Activated CD4-positive, alpha-beta T cell treated with anti-CD3 and anti-CD28 coated beads, Interleukin-2, amount 10 ng/mL, durations not matched to agents 7 days and 5 days (primary cell): ENCODE measurements around the gene MRGPRE. TPM values are rescaled to one million over a fixed set of nuclear protein-coding genes. Genes with fewer than 3 reads are reported as not detected.

Experiments used
- CTCF ChIA-PET: fragments of 350-600 bp; sonication (Branson Sonifier 250); formaldehyde crosslinking; loops from one replicate; lab custom pipeline; 2021; ENCODE audit warnings: antibody characterized with exemption; lab: Charles Lee
- POLR2A ChIA-PET: fragments of 350-600 bp; sonication (Branson Sonifier 250); formaldehyde crosslinking; loops from one replicate; lab custom pipeline; 2021; ENCODE audit warnings: antibody characterized with exemption; lab: Charles Lee
- DNase-seq: peaks from one replicate; pipeline ENCODE4 v3.0.0-alpha.2; 2020
- H3K27ac Mint-ChIP-seq: one replicate; pipeline ENCODE4 v1.8.0; 2021; ENCODE audit warnings: mild to moderate bottlenecking, moderate library complexity, mixed read lengths
- H3K27me3 Mint-ChIP-seq: one replicate; pipeline ENCODE4 v1.8.0; 2021; ENCODE audit warnings: mixed read lengths
- H3K36me3 Mint-ChIP-seq: one replicate; pipeline ENCODE4 v1.8.0; 2021; ENCODE audit warnings: low read depth, mixed read lengths
- H3K4me1 Mint-ChIP-seq: one replicate; pipeline ENCODE4 v1.8.0; 2021; ENCODE audit warnings: mixed read lengths
- H3K4me3 Mint-ChIP-seq: one replicate; pipeline ENCODE4 v1.8.0; 2021; ENCODE audit warnings: mild to moderate bottlenecking, moderate library complexity, mixed read lengths
- H3K9me3 Mint-ChIP-seq: one replicate; pipeline ENCODE4 v1.8.0; 2021; ENCODE audit warnings: mixed read lengths
- total RNA-seq, 2 experiments: library from RNA; stranded (reverse); gene quantifications; one replicate each; pipeline ENCODE4 v1.2.3, GENCODE V29; 2021

The MRGPRE gene
- total RNA-seq, 2 experiments from 2014 or later, result not detected

DNA sequence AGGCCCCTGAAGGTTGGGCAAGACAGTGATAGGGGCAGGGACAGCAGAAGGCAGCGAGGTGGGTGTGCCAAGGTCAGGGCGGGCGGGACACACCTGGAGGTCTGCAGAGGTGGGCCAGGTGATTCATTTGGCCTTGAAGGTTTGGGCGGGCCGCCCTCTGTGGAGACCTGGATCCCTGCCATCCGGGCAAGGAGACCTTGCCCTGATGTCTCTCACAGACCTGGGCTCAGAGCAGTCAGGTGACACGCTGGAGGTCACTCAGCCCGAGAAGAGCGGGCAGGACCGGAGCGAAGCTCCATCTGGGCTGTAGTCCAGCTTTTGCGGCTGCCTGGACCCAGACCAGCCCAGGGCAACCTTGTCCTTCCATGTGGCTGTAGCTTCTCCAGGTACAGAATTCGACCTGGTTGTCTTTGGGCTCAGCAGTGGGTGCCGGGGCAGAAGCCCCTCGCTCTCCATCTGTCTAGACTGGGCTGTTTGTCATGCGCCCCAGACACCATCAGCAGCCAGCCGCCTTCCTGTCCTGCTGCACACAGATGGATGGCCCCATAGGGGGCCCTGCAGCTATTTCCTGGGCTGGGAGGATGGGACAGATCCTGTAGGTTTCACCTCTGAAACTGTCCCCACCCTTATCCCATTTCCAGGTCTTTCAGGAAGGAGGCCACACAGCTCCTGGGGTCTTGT is 16.7 kb downstream of the MRGPRE start:
- POLR2A ChIA-PET, result no interaction called here

DNA sequence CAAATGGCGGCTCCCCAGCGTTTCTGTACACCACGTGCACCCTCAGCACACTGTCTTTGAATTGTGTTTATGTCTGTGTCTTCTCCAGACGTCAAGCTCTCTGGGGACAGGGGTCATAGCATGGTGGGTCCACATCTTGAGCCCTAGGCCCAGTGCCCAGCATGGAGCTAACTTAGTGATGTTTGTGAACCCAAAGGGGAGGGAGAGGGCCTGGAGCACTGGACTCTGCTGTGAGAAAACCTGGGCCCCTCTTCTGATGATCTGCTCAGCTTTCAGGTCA is 17.9 kb downstream of the MRGPRE start:
- Mint-ChIP-seq H3K27me3 (peaks cover 21% of the 10 kb centered on the region), H3K4me3 (no peak overlapping the region), H3K4me1 (peaks cover 6% of the 10 kb centered on the region), H3K36me3 (no peaks in the 10 kb centered on the region), H3K9me3 (peaks cover 3% of the 10 kb centered on the region), H3K27ac (no peak overlapping the region)
- ChIA-PET POLR2A (no interaction called here), CTCF (interaction anchor here (0.9 kb wide), 1 partner anchor 123 kb away, joined by 3 read pairs; no protein-coding TSS in a partner anchor)
- no peak for DNase-seq

More for the DNA sequence above, 16.7 kb downstream of the MRGPRE start:
- peaks cover 22% of the 10 kb centered on the region for H3K27me3 Mint-ChIP-seq
- CTCF ChIA-PET, result no interaction called here
- peaks cover 3% of the 10 kb centered on the region for H3K9me3 Mint-ChIP-seq
- peak overlapping the region; percentile 22 for H3K27ac Mint-ChIP-seq
- H3K36me3 Mint-ChIP-seq, result no peaks in the 10 kb centered on the region
- peaks cover 6% of the 10 kb centered on the region for H3K4me1 Mint-ChIP-seq
- H3K4me3 Mint-ChIP-seq, result no peak overlapping the region
- DNase-seq, result no peak

DNA sequence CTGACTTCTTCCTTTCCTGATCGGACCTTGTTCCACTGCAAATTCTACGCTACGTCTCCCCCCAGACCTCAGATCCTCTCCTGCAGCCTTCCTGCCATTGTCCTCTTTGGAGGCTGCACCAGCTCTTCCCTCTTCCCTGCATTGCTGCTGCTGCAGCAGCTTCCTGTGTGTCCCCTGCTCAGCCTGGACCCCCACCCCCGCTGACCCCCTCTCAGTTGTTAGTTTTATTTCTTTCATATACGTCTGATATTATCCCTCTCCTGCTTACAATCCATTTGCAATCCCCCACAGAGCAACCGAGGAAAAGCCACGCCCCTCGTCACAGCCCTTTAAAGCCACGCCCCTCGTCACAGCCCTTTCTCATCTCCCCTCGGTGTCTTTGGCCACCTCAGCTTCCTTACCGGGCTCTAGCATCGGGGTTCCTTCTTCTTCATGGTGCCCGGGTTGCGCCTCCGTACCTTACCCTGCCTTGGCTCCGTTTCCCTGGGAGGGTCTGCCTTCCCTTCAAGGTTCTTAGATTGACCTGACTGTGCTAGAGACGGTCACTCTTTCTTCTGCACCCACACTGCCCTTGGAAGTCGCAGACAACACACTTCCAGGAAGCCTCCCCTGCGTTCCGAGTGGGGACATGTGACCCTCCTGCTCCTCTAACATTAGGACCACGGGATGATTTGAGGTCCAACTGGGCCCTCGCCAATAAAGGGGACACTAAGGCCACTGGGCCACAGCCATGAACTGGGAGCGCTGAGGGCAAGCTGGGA is 18.4 kb downstream of the MRGPRE start:
- no peaks in the 10 kb centered on the region for H3K36me3 Mint-ChIP-seq
- no peak for DNase-seq
- POLR2A ChIA-PET, result no interaction called here

DNA sequence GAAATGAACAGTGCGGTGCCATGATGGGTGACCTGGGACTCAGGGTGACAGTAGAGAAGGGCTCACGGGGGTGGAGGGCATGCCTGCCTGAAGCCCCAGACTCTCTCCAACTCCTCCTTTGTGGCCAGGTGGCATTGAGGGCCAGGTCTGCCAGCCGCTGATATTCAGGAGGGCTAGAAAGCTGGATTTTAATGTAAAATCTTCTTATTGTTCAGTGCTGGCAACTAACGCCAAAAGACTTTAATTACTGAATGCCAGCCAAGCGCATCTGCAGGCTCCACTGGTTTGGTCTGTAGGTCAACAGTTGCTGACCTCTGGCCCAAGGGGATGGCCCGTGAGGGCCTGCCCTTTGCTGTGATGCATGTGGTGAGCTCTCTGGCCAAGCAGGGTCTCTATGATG is 23.9 kb downstream of the MRGPRE start:
- ChIA-PET CTCF (no interaction called here), POLR2A (no interaction called here)
- H3K4me3 Mint-ChIP-seq, result no peak overlapping the region
- no peaks in the 10 kb centered on the region for H3K4me1 Mint-ChIP-seq
- H3K27ac Mint-ChIP-seq, result no peak overlapping the region
- peaks cover 3% of the 10 kb centered on the region for H3K9me3 Mint-ChIP-seq
- peaks cover 17% of the 10 kb centered on the region for H3K27me3 Mint-ChIP-seq
- no peaks in the 10 kb centered on the region for H3K36me3 Mint-ChIP-seq
- DNase-seq, result no peak

More for the DNA sequence above, 18.4 kb downstream of the MRGPRE start:
- Mint-ChIP-seq H3K27me3 (peaks cover 21% of the 10 kb centered on the region), H3K4me3 (no peak overlapping the region), H3K9me3 (peaks cover 3% of the 10 kb centered on the region), H3K4me1 (peaks cover 6% of the 10 kb centered on the region), H3K27ac (no peak overlapping the region)
- CTCF ChIA-PET, result interaction anchor here (0.9 kb wide), 1 partner anchor 122 kb away, joined by 3 read pairs; no protein-coding TSS in a partner anchor

DNA sequence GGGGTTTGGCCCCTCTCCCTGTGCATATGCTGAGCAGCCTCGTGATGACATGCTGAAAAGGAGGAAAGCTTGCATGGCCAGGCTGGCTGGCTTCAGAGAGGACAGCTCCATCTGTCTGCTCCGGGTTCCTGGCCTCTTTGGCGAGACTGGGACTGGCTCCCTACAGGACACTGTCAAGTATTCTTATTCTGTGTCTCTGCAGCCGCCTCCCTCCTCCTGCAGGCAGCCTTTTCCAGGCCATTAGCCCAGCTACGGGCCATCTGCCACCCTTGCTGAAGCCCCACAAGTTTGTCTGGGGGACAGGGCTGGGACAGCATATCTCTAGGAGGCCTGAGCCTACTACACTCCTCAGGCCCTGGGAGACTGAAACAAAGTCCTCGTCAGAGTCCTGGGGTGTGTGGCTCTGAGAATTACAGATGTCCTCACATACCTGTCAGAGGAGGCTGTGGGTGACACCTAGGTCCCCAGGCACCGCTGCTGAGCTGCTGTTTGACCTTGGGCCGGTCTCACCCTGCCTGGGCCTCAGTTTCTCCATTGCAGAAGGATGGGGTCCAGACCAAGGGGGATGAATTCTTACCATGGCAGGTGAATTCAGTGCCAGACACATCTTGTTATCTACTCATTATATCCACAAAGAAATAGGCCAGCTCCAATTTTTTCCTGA is 24.6 kb downstream of the MRGPRE start:
- H3K27me3 Mint-ChIP-seq, result peaks cover 20% of the 10 kb centered on the region
- no peak for DNase-seq
- CTCF ChIA-PET, result interaction anchor here (0.9 kb wide), 1 partner anchor 320 kb away, joined by 3 read pairs; no protein-coding TSS in a partner anchor
- no peak overlapping the region for H3K27ac Mint-ChIP-seq
- no peak overlapping the region for H3K4me3 Mint-ChIP-seq
- no peaks in the 10 kb centered on the region for H3K4me1 Mint-ChIP-seq
- peaks cover 3% of the 10 kb centered on the region for H3K9me3 Mint-ChIP-seq
- no peaks in the 10 kb centered on the region for H3K36me3 Mint-ChIP-seq
- POLR2A ChIA-PET, result no interaction called here

DNA sequence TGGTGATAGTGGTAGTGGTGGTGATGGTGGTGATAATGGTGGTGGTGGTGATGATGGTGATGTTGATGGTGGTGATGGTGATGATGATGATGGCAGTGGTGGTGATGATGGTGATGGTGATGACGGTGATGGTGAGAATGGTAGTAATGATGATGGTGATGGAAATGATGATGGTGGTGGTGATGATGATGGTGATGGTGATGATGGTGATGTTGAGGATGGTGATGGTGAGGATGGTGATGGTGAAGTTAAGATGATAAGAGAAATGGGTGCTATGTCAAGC is 25.4 kb downstream of the MRGPRE start:
- Mint-ChIP-seq H3K36me3 (no peaks in the 10 kb centered on the region), H3K4me1 (no peaks in the 10 kb centered on the region), H3K9me3 (peaks cover 3% of the 10 kb centered on the region), H3K27ac (no peak overlapping the region), H3K4me3 (no peak overlapping the region), H3K27me3 (peaks cover 19% of the 10 kb centered on the region)
- ChIA-PET POLR2A (no interaction called here), CTCF (interaction anchor here (0.9 kb wide), 1 partner anchor 319 kb away, joined by 3 read pairs; no protein-coding TSS in a partner anchor)
- DNase-seq, result no peak

DNA sequence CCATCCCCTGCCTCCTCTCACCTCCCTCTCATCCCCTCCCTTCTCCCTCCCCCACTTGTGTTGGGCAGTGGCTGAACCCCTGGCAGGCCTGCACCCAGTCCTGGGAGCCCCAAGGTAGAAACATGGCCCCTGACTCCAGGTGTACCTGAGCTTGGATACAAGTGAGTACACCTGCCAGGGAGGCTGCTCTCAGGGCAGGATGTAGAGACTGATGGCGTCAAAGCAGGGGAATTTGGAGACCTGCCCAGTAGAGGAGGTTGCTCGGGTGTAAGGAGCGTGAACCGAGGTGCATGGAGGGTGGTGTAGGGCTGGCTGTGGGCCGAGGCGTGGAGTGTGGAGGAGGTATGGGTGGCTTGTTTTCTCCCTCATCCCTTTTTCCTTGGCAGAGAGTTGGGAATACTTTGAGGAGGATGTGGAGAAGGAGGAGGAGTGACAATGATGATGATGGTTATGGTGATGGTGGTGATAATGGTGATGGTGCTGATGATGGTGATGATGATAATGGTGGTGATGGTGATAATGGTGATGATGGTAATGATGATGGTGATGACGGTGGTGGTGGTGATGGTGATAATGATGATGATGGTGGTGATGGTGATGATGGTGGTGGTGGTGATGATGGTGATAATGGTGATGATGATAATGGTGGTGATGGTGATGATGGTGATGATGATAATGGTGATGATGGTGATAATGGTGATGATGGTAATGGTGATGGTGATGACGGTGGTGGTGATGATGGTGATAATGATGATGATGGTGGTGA is 25.9 kb downstream of the MRGPRE start:
- Mint-ChIP-seq H3K9me3 (no peaks in the 10 kb centered on the region), H3K27me3 (peaks cover 14% of the 10 kb centered on the region), H3K4me1 (no peaks in the 10 kb centered on the region), H3K36me3 (no peaks in the 10 kb centered on the region), H3K27ac (no peak overlapping the region), H3K4me3 (no peak overlapping the region)
- ChIA-PET POLR2A (no interaction called here), CTCF (interaction anchor here (0.9 kb wide), 1 partner anchor 318 kb away, joined by 3 read pairs; no protein-coding TSS in a partner anchor)
- no peak for DNase-seq

DNA sequence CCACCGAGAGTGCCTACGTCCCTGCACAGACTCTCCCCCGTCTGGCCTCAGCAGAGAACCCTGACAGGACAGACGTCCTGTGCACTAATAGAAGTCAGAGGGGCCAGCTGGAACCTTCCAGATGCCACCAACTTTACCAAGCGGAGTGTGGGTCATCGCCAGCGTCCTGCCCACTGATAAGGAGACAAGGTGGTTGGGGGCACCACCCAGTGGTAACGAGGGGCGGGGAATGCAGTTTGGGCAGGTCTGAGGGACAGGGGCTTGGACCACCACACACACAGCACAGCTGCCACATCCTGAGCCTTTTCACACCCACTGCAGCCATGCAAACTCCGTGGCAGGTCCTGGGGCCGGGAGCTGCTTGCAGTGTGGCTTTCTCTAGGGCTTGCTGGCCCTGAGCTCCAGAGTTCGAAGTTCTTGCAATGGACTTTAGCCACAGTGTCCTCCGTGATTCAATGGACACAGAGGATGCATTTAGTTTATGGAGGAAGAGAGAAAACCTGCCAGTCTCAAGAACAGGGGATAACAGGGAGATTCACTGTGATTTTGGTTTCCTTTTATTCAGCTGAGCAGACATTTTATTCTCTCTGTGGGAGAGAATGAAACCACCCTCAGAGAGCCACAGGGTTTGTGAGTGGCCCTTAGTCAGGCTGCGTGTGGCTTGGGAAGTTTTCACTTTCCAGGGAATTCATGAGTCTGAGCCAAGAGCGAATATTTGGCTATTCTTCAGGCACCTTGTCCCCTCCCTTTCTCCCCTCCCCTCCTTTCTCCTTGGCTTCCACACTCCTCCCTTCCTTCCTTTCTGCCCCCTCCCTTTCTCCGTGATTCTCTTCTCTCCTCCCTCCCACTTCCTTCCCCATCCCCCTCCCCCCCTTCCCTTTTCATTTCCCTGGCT is 26.7 kb downstream of the MRGPRE start:
- Mint-ChIP-seq H3K27ac (no peak overlapping the region), H3K36me3 (no peaks in the 10 kb centered on the region), H3K27me3 (peaks cover 10% of the 10 kb centered on the region), H3K4me1 (no peaks in the 10 kb centered on the region), H3K9me3 (no peaks in the 10 kb centered on the region), H3K4me3 (no peak overlapping the region)
- DNase-seq, result no peak
- CTCF ChIA-PET, result interaction anchor here (1.4 kb wide), 1 partner anchor 673 kb away, joined by 4 read pairs; no protein-coding TSS in a partner anchor
- POLR2A ChIA-PET, result no interaction called here

DNA sequence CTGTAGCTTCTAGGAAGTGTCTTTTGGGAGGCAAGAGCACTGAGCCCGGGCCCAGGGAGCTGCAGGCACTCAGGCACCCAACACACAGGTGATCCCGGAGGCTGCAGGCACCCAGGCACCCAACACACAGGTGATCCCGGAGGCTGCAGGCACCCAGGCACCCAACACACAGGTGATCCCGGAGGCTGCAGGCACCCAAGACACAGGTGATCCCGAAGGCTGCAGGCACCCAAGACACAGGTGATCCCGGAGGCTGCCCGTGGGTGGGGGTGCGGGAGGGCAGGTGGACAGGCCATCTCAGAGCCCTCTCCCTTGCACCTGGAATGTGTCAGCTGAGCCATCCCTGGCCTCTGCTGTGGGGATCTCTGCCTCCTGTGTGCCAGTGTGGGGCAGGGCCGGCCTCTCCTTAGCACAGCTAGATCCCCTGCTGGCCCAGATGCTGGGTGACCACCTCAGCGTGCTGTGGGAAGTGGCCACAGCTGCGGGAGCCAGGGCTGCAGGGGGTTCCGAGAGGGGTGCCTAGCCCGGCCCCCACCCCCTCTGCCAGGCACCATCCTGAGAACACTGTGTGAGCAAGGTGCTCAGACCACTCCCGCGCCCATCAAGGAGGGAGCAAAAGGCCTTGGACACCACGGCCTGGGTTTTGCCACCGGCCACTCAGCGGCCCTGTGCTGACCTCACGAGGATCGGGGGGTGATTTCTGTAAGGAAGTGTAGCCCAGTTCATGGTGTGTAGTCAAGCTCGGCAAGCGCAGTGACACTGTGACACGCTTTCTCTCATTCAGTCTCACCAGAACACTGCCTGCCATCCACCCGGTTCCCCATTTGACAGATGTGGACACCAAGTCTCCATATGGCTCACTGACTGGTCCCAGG is 27.8 kb downstream of the MRGPRE start:
- Mint-ChIP-seq H3K4me1 (no peaks in the 10 kb centered on the region), H3K36me3 (no peaks in the 10 kb centered on the region), H3K27ac (no peak overlapping the region), H3K4me3 (no peak overlapping the region), H3K27me3 (peaks cover 8% of the 10 kb centered on the region), H3K9me3 (no peaks in the 10 kb centered on the region)
- POLR2A ChIA-PET, result no interaction called here
- CTCF ChIA-PET, result interaction anchor here (1.4 kb wide), 1 partner anchor 672 kb away, joined by 4 read pairs; no protein-coding TSS in a partner anchor
- no peak for DNase-seq

DNA sequence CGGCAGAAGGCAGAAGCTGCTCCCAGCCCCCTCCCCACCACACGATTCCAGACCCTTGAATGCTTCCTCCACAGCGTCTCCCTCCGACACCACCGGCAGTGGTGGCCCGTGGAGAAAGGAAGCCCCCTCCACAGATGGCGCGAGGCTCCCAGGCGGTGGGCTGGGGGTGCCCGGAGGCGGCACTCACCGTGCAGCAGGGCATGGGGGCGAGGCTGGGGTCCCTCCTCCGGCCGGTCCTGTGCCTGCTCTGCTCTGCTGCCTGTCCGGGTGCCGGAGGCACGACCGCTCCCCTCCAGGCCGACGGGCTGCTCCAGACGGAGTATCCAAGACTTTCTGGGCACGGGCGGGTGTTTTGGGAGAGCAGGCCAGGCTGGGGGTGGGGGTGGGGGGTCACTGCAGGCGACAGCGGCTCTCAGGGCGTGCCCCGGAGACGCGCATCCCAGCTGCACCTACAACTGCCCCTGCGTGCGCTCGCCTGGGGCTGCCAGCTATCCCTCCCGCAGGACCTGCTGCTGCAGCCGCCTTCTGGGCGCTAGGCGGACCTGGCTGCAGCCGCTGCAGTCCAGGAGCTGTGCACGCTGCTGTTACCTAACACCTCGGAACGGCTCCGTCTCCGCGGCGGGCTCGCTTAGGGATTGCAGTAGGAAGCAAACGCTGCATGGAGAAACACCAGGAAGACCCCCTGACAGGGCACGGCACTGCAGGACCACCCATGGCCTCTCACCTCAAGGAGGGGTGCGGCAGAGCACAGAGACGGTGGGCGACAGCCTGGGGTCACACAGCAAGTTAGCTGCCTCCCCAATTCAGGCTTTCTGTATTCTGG is 28.8 kb downstream of the MRGPRE start:
- Mint-ChIP-seq H3K4me1 (no peaks in the 10 kb centered on the region), H3K9me3 (no peaks in the 10 kb centered on the region), H3K36me3 (no peaks in the 10 kb centered on the region), H3K27me3 (peaks cover 8% of the 10 kb centered on the region), H3K4me3 (no peak overlapping the region), H3K27ac (no peak overlapping the region)
- CTCF ChIA-PET, result no interaction called here
- POLR2A ChIA-PET, result no interaction called here
- DNase-seq, result no peak

DNA sequence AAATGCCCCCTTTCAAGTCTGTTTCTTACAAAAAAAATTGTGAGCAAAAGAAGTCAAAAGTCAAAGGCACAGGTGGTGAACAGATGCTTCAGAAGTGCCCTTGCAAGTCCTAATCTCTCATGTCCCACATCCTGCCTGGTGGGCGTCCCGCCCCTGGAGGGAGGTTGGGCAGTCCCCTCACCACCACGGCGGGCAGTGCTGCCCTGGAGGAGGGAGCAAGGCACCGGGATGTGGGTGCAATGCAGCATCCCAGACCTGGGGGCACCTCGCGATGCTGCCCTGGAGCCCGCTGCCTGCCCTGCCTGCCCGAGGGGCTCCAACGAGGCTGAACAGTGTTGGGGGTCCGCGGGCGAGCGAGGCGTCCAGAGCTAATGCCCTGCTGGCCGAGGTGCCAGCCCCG is 29.5 kb downstream of the MRGPRE start:
- ChIA-PET CTCF (no interaction called here), POLR2A (no interaction called here)
- Mint-ChIP-seq H3K4me3 (no peak overlapping the region), H3K9me3 (no peaks in the 10 kb centered on the region), H3K4me1 (no peaks in the 10 kb centered on the region), H3K27ac (no peak overlapping the region), H3K36me3 (no peaks in the 10 kb centered on the region), H3K27me3 (peaks cover 8% of the 10 kb centered on the region)
- no peak for DNase-seq
